MM.1S (cell line): ENCODE results near the gene PPP1R9B.

Experiments
- CTCF ChIP-seq: fragments of 300-600 bp; sonication (generic); IDR thresholded peaks from 2 replicates; pipeline ENCODE4 v1.5.1; 2016; ENCODE audit warnings: antibody characterized with exemption, low read length, mixed read lengths
- EZH2 ChIP-seq: fragments of 300-600 bp; sonication (generic); optimal IDR thresholded peaks from 2 replicates; pipeline ENCODE3; 2017; ENCODE audit warnings: low read depth, mild to moderate bottlenecking, antibody characterized with exemption, low read length, mixed read lengths

- TF ChIP-seq CTCF (no peak), EZH2 (no peak)
Observed at GRCh38 chr17:50184064-50184463, 33.6 kb upstream of the PPP1R9B start.
